ENCODE results near the gene NFE2L2. TPM values are rescaled to one million over a fixed set of nuclear protein-coding genes. Genes with fewer than 3 reads are reported as not detected.
A peak's percentile ranks its signal among the peaks of the same experiment; 100 is the strongest.

Gene NFE2L2
- total and polyA plus RNA-seq, 9 of the 15 experiments (the other 6 are each of a cell fraction or from before 2014, with no cell fraction given), result 29.3 to 120 (median 59.3) TPM

- TF ChIP-seq MXI1 (IDR thresholded peaks at IDR 0.05; ENCODE audit: low read depth, low read length) (no peak), MCM3 (IDR thresholded peaks at IDR 0.05) (no peak), GATA2 (CRISPR knock-in tag; IDR thresholded peaks at IDR 0.05) (no peak), ZKSCAN3 (CRISPR knock-in tag; IDR thresholded peaks at IDR 0.05) (no peak), POLR2AphosphoS5 (IDR thresholded peaks at IDR 0.05; ENCODE audit: control insufficient read depth, insufficient read depth, low read depth, low read length) (no peak), RBM15 (IDR thresholded peaks at IDR 0.05; ENCODE audit: insufficient read depth, low read length) (no peak), SAFB (IDR thresholded peaks at IDR 0.05; ENCODE audit: borderline replicate concordance, low read depth, low read length) (no peak), MECOM (CRISPR knock-in tag; IDR thresholded peaks at IDR 0.05) (no peak), HLTF (IDR thresholded peaks at IDR 0.05) (no peak), ADNP (tag; IDR thresholded peaks at IDR 0.05) (no peak), U2AF1 (optimal IDR thresholded peaks at IDR 0.05; ENCODE audit: low read depth, low read length) (no peak), FOXA3 (CRISPR knock-in tag; conservative IDR thresholded peaks at IDR 0.05 in 1 of 2, IDR thresholded peaks at IDR 0.05 in 1 of 2) (no peak), ZNF77 (CRISPR knock-in tag; IDR thresholded peaks at IDR 0.05) (no peak), XRCC3 (IDR thresholded peaks at IDR 0.05) (no peak), ZNF232 (CRISPR knock-in tag; IDR thresholded peaks at IDR 0.05) (no peak), TEAD2 (tag; IDR thresholded peaks at IDR 0.05) (no peak), E2F4 (CRISPR knock-in tag; IDR thresholded peaks at IDR 0.05; ENCODE audit: low read depth) (no peak), PCBP1 (IDR thresholded peaks at IDR 0.05; ENCODE audit: low read depth, low read length, poor library complexity, severe bottlenecking) (no peak)
- TF ChIP-seq, protein P1, sequence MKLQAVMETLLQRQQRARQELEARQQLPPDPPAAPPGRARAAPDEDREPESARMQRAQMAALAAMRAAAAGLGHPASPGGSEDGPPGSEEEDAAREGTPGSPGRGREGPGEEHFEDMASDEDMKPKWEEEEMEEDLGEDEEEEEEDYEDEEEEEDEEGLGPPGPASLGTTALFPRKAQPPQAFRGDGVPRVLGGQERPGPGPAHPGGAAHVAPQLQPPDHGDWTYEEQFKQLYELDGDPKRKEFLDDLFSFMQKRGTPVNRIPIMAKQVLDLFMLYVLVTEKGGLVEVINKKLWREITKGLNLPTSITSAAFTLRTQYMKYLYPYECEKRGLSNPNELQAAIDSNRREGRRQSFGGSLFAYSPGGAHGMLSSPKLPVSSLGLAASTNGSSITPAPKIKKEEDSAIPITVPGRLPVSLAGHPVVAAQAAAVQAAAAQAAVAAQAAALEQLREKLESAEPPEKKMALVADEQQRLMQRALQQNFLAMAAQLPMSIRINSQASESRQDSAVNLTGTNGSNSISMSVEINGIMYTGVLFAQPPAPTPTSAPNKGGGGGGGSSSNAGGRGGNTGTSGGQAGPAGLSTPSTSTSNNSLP (IDR thresholded peaks at IDR 0.05; ENCODE audit: borderline replicate concordance, low read depth, low read length), result peak; percentile 63; the same call in 1 of the 2 replicates
- TF ChIP-seq, protein P2, sequence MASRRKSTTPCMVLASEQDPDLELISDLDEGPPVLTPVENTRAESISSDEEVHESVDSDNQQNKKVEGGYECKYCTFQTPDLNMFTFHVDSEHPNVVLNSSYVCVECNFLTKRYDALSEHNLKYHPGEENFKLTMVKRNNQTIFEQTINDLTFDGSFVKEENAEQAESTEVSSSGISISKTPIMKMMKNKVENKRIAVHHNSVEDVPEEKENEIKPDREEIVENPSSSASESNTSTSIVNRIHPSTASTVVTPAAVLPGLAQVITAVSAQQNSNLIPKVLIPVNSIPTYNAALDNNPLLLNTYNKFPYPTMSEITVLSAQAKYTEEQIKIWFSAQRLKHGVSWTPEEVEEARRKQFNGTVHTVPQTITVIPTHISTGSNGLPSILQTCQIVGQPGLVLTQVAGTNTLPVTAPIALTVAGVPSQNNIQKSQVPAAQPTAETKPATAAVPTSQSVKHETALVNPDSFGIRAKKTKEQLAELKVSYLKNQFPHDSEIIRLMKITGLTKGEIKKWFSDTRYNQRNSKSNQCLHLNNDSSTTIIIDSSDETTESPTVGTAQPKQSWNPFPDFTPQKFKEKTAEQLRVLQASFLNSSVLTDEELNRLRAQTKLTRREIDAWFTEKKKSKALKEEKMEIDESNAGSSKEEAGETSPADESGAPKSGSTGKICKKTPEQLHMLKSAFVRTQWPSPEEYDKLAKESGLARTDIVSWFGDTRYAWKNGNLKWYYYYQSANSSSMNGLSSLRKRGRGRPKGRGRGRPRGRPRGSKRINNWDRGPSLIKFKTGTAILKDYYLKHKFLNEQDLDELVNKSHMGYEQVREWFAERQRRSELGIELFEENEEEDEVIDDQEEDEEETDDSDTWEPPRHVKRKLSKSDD (conservative IDR thresholded peaks at IDR 0.05; ENCODE audit: low read length), result no peak
- TF ChIP-seq, protein P3, sequence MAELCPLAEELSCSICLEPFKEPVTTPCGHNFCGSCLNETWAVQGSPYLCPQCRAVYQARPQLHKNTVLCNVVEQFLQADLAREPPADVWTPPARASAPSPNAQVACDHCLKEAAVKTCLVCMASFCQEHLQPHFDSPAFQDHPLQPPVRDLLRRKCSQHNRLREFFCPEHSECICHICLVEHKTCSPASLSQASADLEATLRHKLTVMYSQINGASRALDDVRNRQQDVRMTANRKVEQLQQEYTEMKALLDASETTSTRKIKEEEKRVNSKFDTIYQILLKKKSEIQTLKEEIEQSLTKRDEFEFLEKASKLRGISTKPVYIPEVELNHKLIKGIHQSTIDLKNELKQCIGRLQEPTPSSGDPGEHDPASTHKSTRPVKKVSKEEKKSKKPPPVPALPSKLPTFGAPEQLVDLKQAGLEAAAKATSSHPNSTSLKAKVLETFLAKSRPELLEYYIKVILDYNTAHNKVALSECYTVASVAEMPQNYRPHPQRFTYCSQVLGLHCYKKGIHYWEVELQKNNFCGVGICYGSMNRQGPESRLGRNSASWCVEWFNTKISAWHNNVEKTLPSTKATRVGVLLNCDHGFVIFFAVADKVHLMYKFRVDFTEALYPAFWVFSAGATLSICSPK (IDR thresholded peaks at IDR 0.05; ENCODE audit: borderline replicate concordance), result no peak
Measured at GRCh38 chr2:177265824-177266817, 1.6 kb upstream of the NFE2L2 start (continued).

Data from K562 (cell line).